ENCODE data around the gene GPR142.

Gene GPR142

GRCh38 chr17:74369665-74370490 is 2.6 kb downstream of the GPR142 start:
- no peak for TF ChIP-seq GATA3 (IDR thresholded peaks at IDR 0.05; ENCODE audit: low read depth, low read length)
- TF ChIP-seq GATA2 (IDR thresholded peaks at IDR 0.05; ENCODE audit: low read depth, low read length) = no peak

- TF ChIP-seq GATA3 (IDR thresholded peaks at IDR 0.05; ENCODE audit: low read depth, low read length) (no peak), GATA2 (IDR thresholded peaks at IDR 0.05; ENCODE audit: low read depth, low read length) (no peak)
These were observed 4.4 kb downstream of the GPR142 start for GRCh38 chr17:74371653-74372147.

- TF ChIP-seq GATA2 (IDR thresholded peaks at IDR 0.05; ENCODE audit: low read depth, low read length) (no peak), GATA3 (IDR thresholded peaks at IDR 0.05; ENCODE audit: low read depth, low read length) (no peak)
These were observed 5.1 kb downstream of the GPR142 start for GRCh38 chr17:74372426-74372825.

- TF ChIP-seq GATA3 (IDR thresholded peaks at IDR 0.05; ENCODE audit: low read depth, low read length) (no peak), GATA2 (IDR thresholded peaks at IDR 0.05; ENCODE audit: low read depth, low read length) (no peak)
These were observed 6.7 kb downstream of the GPR142 start for GRCh38 chr17:74373838-74374606.

- TF ChIP-seq GATA3 (IDR thresholded peaks at IDR 0.05; ENCODE audit: low read depth, low read length) (no peak), GATA2 (IDR thresholded peaks at IDR 0.05; ENCODE audit: low read depth, low read length) (no peak)
These were observed 7.6 kb downstream of the GPR142 start for GRCh38 chr17:74374858-74375257.

- TF ChIP-seq GATA3 (IDR thresholded peaks at IDR 0.05; ENCODE audit: low read depth, low read length) (no peak), GATA2 (IDR thresholded peaks at IDR 0.05; ENCODE audit: low read depth, low read length) (no peak)
These were observed 12.3 kb downstream of the GPR142 start for GRCh38 chr17:74379495-74380085.

GRCh38 chr17:74380086-74380958 is 13.0 kb downstream of the GPR142 start:
- no peak for TF ChIP-seq GATA2 (IDR thresholded peaks at IDR 0.05; ENCODE audit: low read depth, low read length)
- no peak for TF ChIP-seq GATA3 (IDR thresholded peaks at IDR 0.05; ENCODE audit: low read depth, low read length)

- TF ChIP-seq GATA3 (IDR thresholded peaks at IDR 0.05; ENCODE audit: low read depth, low read length) (no peak), GATA2 (IDR thresholded peaks at IDR 0.05; ENCODE audit: low read depth, low read length) (no peak)
These were observed 13.9 kb downstream of the GPR142 start for GRCh38 chr17:74380959-74381808.

- TF ChIP-seq GATA2 (IDR thresholded peaks at IDR 0.05; ENCODE audit: low read depth, low read length) (no peak), GATA3 (IDR thresholded peaks at IDR 0.05; ENCODE audit: low read depth, low read length) (no peak)
These were observed 15.8 kb downstream of the GPR142 start for GRCh38 chr17:74383141-74383540.

- TF ChIP-seq GATA2 (IDR thresholded peaks at IDR 0.05; ENCODE audit: low read depth, low read length) = no peak
- no peak for TF ChIP-seq GATA3 (IDR thresholded peaks at IDR 0.05; ENCODE audit: low read depth, low read length)
These were observed 17.9 kb downstream of the GPR142 start for GRCh38 chr17:74385201-74385600.

GRCh38 chr17:74386386-74386785 is 19.1 kb downstream of the GPR142 start:
- TF ChIP-seq GATA3 (IDR thresholded peaks at IDR 0.05; ENCODE audit: low read depth, low read length) (no peak), GATA2 (IDR thresholded peaks at IDR 0.05; ENCODE audit: low read depth, low read length) (no peak)

- no peak for TF ChIP-seq GATA3 (IDR thresholded peaks at IDR 0.05; ENCODE audit: low read depth, low read length)
- TF ChIP-seq GATA2 (IDR thresholded peaks at IDR 0.05; ENCODE audit: low read depth, low read length) = no peak
These were observed 20.3 kb downstream of the GPR142 start for GRCh38 chr17:74387365-74388218.
